Colonic mucosa (tissue), 4 donors: ENCODE results near the gene ZNF12. TPM values are rescaled to one million over a fixed set of nuclear protein-coding genes. Genes with fewer than 3 reads are reported as not detected.
"Not testable (repeated sequence)": the region's sequence is repeated elsewhere in the genome, so short reads cannot be mapped to it uniquely, and the experiment has no call there.

ENCODE experiments used
- DNase-seq: peaks from one replicate; pipeline ENCODE4 v3.0.0-alpha.2; 2020
- H3K27ac ChIP-seq: fragments of 200-600 bp; one replicate; pipeline ENCODE4 v1.8.0; 2021
- H3K27me3 ChIP-seq: fragments of 200-600 bp; one replicate; pipeline ENCODE4 v1.8.0; 2021
- H3K36me3 ChIP-seq: fragments of 200-600 bp; one replicate; pipeline ENCODE4 v1.8.0; 2021
- H3K4me1 ChIP-seq: fragments of 200-600 bp; one replicate; pipeline ENCODE4 v1.8.0; 2021; ENCODE audit warnings: mild to moderate bottlenecking
- H3K4me3 ChIP-seq: fragments of 200-600 bp; one replicate; pipeline ENCODE4 v1.8.0; 2021
- H3K9ac ChIP-seq, 2 donors: one replicate each; pipeline ENCODE4 v1.7.0; 2013; ENCODE audit warnings: control low read depth in 2 of 2, low read depth in 2 of 2, low read length in 2 of 2
- H3K9me3 ChIP-seq: fragments of 200-600 bp; one replicate; pipeline ENCODE4 v1.8.0; 2021
- CTCF ChIP-seq: fragments of 200-600 bp; IDR thresholded peaks from one replicate; pipeline ENCODE4 v1.8.0; 2022; ENCODE audit warnings: antibody characterized with exemption, mild to moderate bottlenecking
- intact Hi-C: fragments of 100-400 bp; cut with DNase I; formaldehyde crosslinking; loops from one replicate; pipeline ENCODE4 v1.14.1; 2022
- total RNA-seq, 2 donors: library from RNA; stranded (reverse); fragmentation: NEBNext Ultra II Directional in 1 of 2; extraction: Animal tissue kit (Norgen Biotek cat#: 25700) in 1 of 2; gene quantifications; one replicate each; pipeline ENCODE4 v1.2.1, GENCODE V29; 2021
- donor health status: healthy.
- donor health status: DM: no; HTN: no; CAD: no.
- donor health status: DM: no; HTN: no; CAD: no.

The ZNF12 gene
- total RNA-seq, 2 donors from 2014 or later, result 20.9 to 22.0 TPM

DNA sequence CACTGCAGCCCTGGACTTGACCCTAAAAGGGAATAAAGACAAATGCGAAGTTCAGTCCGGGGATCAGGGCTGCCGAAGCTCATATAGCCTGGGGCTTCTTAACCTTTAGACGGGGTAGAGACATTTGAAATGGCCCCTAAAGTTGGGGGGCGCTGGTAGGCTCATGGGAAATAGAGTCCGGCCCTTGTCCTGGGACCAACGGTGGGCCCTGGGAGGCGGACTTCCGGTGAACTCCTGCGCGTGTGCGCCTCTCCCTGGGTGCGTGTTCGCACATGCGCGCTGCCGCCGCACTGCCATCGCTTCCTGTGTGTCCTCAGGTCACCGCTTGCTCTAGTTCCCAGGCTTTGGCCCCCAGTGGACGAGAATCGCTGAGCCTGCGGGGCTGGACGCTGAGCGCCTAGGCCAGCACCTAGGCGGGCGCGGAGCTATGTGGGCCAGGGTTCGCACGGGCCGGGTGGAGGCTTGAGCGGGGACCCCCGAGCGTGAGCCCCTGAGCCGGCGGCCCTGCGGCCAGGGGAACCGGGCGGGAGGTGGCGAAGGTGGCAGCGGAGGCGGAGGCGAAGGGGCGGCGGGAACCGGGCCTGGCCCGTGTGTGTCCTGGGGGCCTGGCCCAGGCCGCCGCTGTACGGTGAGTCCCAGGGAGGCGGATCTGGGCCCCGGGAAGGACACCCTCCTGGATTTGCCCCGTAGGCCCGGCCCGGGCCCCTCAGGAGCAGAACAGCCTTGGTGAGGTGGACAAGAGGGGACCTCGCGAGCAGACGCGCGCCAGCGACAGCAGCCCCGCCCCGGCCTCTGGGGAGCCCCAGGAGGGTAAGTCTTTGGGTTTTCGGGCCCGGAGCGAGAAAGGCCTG lies 23.0 kb upstream of the ZNF12 start:
- H3K36me3 ChIP-seq, result no peaks in the 10 kb centered on the region
- peak; percentile 93 for DNase-seq
- intact Hi-C loops, result no loop called here
- no peaks in the 10 kb centered on the region for H3K27me3 ChIP-seq
- peak overlapping the region; percentile 97 for H3K4me3 ChIP-seq
- no peak for TF ChIP-seq CTCF
- peak overlapping the region; percentile 78 for H3K27ac ChIP-seq
- no peaks in the 10 kb centered on the region for H3K9me3 ChIP-seq
- H3K9ac ChIP-seq, result peak overlapping the region; percentile 57 to 90
- H3K4me1 ChIP-seq, result peaks cover 3% of the 10 kb centered on the region

DNA sequence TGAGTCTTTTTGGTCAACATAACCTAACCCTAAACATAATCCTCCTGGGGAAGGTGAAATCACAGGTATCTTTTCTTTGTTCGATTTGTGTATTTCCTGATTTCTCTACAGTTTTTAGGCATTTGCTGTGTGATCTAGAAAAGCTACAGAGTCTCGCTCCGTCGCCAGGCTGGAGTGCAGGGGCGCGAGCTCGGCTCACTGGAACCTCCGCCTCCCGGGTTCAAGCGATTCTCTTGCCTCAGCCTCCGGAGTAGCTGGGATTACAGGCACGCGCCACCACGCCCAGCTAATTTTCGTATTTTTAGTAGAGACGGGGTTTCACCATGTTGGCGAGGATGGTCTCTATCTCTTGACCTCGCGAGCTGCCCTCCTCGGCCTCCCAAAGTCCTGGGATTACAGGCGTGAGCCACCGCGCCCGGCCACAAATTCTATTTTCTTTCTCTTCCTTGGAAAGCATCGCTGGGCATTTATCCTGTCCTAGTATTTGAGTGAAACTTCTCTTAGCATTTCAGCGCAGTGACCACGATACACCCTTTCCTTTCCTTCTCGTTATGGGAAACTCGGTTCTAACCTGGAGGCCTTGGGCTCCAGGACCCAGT lies 22.2 kb upstream of the ZNF12 start:
- Histone ChIP-seq H3K9ac (peak overlapping the region in 1 of 2 donors; percentile 90), H3K4me3 (peak overlapping the region; percentile 97), H3K27ac (peak overlapping the region; percentile 78)
- intact Hi-C loops, H3K36me3 ChIP-seq, DNase-seq, H3K9me3 ChIP-seq, H3K27me3 ChIP-seq, H3K4me1 ChIP-seq: not testable (repeated sequence)

DNA sequence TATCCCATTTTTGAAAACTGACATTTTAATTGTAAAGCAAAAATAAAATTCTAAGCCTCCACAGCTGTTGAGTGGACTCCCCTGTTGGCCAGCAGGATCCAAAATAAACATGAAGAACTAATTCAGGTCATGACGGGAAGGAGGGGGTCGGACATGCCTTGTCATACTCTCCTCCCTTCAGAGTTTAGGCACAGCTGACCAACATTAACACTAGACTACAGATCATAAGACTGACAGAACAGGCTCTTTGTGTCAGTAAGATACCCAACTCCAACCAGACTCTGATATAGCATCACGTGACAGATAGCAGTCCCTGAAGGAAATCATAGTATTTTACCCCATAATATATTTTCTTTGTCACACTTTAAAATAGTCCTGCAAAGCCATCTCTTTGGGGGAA lies 20.9 kb upstream of the ZNF12 start:
- DNase-seq, result no peak
- Histone ChIP-seq H3K9me3 (no peaks in the 10 kb centered on the region), H3K9ac (no peak overlapping the region), H3K27me3 (no peaks in the 10 kb centered on the region), H3K4me3 (no peak overlapping the region), H3K27ac (no peak overlapping the region), H3K36me3 (no peaks in the 10 kb centered on the region), H3K4me1 (peaks cover 3% of the 10 kb centered on the region)
- intact Hi-C loops, result no loop called here
- no peak for TF ChIP-seq CTCF

DNA sequence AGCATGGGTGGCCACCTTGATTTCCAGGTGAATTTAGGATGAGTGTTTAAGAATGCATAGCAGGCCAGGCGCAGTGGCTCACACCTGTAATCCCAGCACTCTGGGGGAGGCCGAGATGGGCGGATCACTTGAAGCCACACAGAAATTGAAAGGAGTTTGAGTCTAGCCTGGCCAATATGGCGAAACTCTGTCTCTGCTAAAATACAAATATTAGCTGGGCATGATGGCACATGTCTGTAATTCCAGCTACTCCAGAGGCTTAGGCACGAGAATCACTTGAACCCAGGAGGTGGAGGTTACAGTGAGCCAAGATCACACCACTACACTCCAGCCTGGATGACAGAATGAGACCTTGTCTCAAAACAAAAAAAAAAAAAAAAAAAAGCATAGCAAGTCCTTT lies 19.6 kb upstream of the ZNF12 start:
- H3K27ac ChIP-seq, H3K4me1 ChIP-seq, H3K9ac ChIP-seq, H3K27me3 ChIP-seq, H3K4me3 ChIP-seq, intact Hi-C loops, H3K9me3 ChIP-seq, DNase-seq, H3K36me3 ChIP-seq: not testable (repeated sequence)

- no peak overlapping the region for H3K27ac ChIP-seq
- no peaks in the 10 kb centered on the region for H3K36me3 ChIP-seq
- no peaks in the 10 kb centered on the region for H3K27me3 ChIP-seq
- H3K4me3 ChIP-seq, result no peak overlapping the region
- H3K4me1 ChIP-seq, result no peaks in the 10 kb centered on the region
- no peaks in the 10 kb centered on the region for H3K9me3 ChIP-seq
- DNase-seq, result no peak
- intact Hi-C loops, result no loop called here
- no peak for TF ChIP-seq CTCF
- no peak overlapping the region for H3K9ac ChIP-seq
These were observed 18.3 kb upstream of the ZNF12 start for GRCh38 chr7:6725003-6725402.

GRCh38 chr7:6724351-6724750 lies 17.6 kb upstream of the ZNF12 start:
- H3K4me1 ChIP-seq, H3K9ac ChIP-seq, H3K36me3 ChIP-seq, H3K27ac ChIP-seq, H3K27me3 ChIP-seq, H3K4me3 ChIP-seq, DNase-seq, intact Hi-C loops, H3K9me3 ChIP-seq: not testable (repeated sequence)

DNA sequence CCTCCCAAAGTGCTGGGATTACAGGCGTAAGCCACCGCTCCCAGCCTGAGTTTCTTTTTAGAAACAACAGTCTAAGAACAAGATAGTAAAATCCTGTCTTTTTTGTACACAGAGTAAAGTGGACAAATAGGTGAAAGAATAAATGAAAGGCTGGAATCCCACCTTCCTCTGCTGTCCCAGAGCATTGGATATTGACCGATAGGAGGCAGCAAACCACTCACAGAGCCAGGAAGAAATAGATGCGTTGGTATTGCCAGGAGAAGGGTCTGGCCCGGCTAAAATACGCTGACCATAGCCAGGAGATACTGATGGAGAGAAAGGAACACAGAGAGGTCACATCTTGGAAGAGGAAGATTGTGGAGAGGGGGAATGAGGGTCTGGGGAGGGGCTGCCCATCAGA lies 11.4 kb upstream of the ZNF12 start:
- H3K4me1 ChIP-seq, result no peaks in the 10 kb centered on the region
- intact Hi-C loops, result no loop called here
- no peak overlapping the region for H3K9ac ChIP-seq
- no peak overlapping the region for H3K4me3 ChIP-seq
- no peak overlapping the region for H3K27ac ChIP-seq
- no peaks in the 10 kb centered on the region for H3K9me3 ChIP-seq
- no peaks in the 10 kb centered on the region for H3K27me3 ChIP-seq
- DNase-seq, result no peak
- no peaks in the 10 kb centered on the region for H3K36me3 ChIP-seq
- TF ChIP-seq CTCF, result no peak

DNA sequence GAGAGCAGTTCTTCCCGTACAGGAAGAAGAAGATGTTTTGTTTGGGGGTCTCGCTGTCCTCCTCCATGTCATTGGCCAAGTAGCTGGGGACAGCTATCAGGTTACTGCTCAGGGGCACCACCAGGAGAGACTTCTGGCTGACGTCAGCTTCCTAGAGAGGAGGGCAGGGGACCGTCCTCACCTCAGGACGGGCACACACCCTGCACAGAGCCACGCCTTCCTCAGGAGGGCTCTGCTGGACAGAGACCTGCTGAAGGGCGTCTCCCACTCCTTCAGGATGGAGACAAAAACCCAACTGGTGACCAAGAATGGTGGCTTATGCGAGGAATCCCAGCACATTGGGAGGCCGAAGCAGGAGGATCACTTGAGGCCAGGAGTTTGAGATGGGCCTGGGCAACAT lies 9.2 kb upstream of the ZNF12 start:
- H3K27me3 ChIP-seq, DNase-seq, H3K4me3 ChIP-seq, H3K36me3 ChIP-seq, H3K9ac ChIP-seq, H3K4me1 ChIP-seq, intact Hi-C loops, H3K9me3 ChIP-seq, H3K27ac ChIP-seq: not testable (repeated sequence)
